GM18508 (cell line): ENCODE measurements around the gene ELAVL3.
"Not testable (repeated sequence)": the region's sequence is repeated elsewhere in the genome, so short reads cannot be mapped to it uniquely, and the experiment has no call there.

Experiments
- ATAC-seq: cut with Tn5 transposase; IDR thresholded peaks from one replicate; pipeline ENCODE4 v1.9.1; 2021; ENCODE audit warnings: moderate number of reproducible peaks; ENCODE audit not compliant: insufficient read depth, unreplicated experiment

The ELAVL3 gene

DNA sequence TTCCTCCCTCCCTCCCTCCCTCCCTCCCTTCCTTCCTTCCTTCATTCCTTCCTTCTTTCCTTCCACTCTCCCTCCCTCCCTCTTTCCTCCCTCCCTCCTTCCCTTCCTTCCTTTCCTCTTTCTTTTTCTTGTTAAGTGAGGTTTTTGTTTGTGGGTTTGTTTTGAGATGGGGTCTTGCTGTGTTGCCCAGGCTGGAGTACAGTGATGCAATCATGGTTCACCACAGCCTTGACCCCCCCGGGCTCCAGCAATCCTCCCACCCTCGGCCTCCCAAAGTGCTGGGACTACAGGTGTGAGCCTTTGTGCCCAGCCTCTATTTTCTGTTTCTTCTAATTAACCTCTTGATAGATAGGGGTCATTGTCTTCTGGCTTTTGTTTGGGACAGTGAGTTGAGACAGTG, 19.4 kb downstream of the ELAVL3 start:
- no peak for ATAC-seq

DNA sequence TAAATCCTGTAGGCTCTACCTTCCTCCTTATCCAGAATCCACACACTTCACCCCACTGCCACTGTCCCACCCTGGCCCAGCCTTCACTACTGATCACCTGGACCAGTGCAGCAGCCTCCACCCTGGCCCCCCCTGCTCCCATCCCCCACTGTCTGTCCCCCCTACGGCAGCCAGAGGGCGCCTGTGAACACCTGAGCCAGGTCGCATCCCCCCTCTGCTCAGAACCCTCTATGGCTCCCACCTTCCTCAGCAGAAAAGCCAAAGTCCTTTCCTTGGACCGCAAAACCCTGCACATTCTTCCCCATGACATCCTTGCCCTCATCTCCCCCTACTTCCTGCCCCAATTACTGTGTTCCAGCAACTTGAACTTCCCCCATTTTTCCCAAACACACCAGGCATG, 20.6 kb downstream of the ELAVL3 start:
- ATAC-seq: no peak

DNA sequence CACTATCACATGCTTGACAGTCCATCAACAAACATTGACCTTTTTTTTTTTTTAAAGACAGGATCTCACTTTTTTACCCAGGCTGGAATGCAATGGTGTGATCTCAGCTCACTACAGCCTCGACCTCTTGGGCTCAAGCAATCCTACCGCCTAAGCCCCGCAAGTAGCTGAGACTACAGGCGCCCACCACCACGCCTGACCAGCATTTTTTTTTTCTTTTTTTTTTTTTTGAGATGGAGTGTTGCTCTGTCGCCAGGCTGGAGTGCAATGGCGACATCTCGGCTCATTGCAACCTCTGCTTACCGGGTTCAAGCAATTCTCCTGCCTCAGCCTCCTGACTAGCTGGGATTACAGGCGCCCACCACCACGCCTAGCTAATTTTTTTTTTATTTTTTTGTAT, 21.9 kb downstream of the ELAVL3 start:
- not testable (repeated sequence) for ATAC-seq

DNA sequence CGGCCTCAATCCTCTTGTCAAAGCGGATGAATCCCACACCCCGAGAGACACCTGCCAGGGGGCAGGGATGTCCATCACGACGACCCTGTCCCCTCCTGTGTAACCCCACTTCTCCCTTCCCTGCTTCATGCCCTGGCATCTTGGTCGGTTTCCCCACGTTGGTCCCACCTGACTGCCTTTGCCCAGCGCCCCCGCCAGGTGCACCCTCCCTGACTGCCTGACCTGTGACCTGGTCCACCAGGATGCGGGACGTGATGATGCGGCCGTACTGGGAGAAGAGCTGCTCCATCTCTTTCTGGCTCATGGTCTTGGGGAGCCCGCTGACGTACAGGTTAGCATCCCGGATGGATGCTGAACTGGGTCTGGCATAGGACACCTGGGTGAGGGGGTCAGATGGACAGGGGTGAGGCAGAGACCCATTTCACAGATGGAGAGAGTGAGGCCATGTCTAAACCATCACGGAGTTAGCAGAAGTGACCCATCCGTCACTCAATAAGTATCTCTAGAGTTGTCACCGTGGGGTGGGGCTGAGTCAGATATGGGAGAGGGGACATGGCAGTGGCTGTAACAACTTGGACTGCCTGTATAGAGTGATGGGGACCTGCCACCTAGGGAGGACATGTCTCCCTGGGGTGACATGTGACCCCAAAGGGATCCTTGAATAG, 22.5 kb downstream of the ELAVL3 start:
- ATAC-seq: no peak

DNA sequence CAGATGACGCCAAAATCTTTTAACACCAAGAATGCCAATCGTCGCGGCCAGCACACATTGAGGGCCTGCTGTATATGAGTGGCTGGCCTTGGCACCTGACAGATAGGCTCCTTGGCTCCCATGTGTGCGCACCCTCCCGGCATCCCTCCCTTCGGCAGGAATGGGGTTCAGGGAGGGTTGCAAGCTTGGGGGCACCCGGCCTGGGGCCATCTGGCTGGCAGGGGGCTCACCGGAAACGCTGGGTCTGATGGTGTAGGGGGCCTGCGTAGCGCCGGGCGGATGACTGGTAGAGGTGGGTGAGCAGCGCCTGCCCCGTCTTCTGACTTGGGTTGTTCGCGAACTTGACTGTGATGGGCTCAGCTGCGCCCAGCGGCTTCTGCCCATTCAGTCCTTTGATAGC, 23.0 kb downstream of the ELAVL3 start:
- ATAC-seq: no peak

DNA sequence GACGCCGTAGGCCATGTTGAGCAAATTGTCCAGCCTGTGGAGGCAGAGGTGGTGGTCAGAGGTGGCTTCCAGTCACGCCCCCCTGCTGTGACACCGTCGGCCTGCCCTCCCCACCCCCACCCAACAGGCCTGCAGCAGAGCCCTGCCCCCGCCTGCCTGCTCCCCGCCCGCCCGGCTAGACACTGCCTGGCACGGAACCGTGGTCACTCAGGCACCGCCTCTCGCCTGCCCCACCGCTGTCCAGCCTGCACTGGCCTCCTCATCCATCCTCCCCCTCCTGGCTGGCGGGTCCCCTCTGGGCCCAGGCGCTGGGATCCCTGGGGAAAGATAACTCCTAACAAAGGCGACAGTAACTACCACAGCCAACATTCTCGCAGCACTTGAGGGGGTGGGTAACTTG, 23.7 kb downstream of the ELAVL3 start:
- no peak for ATAC-seq

DNA sequence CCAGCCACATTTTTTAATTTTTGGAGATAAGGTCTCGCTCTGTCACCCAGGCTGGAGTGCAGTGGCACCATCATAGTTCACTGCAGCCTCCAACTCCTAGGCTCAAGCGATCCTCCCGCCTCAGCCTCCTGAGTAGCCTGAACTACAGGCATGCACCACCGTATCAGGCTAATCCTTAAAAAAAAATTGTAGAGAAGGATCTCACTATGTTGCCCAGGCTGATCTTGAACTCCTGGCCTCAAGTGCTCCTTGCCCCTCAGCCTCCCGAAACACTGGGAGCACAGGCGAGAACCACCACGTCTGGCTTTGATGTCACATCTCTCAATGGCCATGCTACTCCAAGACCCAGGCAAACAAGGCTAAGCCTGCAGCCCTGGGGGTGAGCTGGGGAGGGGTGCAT, 24.2 kb downstream of the ELAVL3 start:
- no peak for ATAC-seq

DNA sequence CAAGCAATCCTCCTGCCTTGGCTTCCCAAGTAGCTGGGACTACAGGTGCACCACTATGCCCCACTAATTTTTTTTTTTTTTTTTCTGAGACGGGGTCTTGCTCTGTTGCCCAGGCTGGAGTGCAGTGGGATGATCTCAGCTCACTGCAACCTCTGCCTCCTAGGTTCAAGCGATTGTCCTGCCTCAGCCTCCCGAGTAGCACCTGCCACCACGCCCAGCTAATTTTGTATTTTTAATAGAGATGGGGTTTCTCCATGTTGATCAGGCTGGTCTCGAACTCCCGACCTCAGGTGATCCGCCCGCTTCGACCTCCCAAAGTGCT, 25.7 kb downstream of the ELAVL3 start:
- ATAC-seq: not testable (repeated sequence)

DNA sequence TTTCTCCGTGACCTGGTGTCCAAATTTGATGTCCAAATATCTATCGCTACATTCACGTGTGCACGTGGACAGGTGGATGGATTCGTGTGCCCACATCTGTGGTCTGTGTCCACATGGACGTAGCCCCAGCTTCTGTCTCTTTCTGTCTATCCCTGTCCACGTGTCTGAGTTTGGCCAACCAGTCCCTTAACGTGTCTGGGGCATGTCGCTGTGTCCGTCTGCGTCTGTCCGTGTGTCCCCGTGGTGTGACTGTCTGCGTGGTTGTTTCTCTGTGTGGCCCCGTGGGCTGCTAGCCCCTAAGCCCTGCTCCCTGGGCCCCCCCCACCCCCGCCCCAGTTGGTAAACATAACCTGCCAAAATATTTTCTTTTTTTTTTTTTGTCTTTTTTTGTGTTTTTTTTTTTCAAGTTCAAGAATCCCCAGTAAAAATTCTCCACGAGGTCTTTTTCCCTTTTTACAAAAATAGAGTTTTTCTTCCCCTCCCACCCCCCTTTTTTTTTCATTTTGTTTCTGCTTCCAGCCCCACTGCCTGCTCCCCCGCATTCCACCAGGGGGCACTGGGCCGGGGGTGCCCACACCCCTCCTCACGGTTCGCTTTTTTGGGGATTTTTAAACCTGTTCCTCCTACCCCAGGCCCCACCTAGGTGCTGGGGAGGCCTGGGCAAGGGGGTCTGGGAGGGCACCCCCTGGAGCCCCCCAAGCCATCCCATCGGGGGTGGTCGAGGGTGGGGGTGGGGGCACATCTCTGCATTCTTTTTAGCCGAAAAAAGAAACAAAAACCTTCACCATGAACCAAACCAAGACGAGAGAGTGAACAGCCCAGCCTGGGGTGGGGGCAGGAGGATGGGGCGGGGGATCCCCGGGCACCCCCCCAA, 27.1 kb downstream of the ELAVL3 start:
- no peak for ATAC-seq

DNA sequence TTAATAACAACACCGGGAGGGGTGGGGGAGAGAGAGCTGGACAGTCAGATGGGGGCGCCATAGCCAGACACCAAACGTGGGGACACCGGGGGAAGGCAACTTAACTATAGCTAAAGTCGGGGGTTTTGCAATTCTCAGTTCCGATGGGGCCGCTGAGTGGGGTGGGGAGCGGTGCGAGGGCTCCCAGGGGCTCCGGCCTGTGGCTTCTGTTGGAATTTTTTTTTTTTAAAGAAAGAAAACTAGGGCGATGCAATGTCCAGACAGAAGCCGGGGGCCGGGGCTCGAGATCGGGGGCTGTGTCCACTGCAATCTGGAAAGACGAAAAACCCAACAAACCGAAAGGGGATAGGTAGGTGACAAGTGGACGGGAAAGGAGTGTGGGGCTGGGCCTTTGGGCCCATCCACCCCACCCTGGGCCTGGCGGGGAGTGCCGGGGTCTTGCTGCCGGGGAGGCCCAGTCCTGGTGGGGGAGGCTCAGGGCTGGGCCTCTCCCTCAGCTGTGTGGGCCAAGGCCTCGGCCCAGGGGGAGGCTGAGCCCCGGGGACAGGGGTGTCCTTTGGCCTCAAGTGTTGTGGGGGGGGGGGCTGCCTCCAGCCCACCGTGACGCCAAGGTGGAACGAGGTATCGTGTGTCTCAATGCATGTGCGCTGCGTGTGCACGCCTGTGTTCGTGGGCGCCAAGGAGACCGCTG, 28.1 kb downstream of the ELAVL3 start:
- ATAC-seq: no peak

DNA sequence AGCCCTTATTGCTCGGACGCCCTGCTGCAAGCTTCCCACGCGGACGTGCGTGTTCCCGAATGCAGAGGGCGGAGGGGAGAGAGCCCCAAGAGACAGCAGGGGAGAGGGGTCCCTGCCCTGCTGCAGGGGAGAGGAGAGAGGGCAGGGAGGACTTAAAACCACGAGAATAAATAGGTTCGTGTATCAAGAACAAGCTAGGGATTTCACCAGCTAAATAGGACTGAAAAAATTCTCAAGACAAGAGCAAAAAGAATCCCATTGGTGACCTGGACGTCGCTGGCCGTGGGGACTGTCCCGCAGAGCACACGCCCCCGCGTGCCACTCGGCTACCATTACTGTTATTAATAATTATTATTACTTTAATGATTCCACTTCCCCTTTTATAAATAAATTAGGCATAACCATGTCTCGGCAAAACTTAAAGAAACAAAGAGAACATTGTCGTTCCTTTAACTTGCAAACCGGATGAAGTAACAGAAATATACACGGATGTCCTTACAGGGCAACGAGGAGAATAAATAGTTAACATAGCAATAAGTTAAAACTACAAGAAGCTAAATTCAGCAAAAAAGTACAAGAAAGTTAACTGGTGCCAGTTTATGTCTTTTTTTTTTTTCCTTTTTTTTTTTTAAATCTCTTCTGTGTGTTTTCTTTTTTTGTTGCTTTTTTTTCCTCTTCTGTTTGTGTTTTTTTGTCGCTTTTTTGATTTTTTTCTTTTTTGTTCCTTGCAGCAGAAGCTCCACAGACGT, 28.8 kb downstream of the ELAVL3 start:
- ATAC-seq: no peak

DNA sequence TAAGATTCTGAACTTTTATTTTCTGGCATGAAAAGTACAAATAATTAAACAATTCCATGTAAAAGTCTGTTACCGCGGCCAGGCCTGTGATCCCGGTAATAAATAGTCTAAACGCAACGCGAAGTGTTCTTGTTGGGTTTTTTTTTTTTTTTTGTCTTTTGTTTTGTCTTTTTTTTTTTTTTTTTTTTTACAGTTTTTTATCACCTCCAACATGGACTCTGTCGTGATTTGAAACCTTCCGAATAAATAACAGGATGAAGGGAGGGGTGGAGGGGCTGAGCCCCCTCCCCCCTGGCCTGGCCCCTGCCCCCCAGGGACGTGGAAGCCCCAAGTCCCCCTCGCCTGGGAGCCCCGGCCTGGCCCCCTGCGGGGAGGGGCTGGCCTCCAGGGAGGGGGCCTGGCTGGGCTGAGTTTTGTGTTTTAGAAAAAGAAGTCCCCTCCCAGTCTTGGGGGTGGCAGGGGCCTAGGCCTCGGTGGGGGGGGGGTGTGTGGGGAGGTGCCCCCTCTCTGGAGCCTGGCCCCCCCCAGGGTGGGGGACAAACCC, 29.4 kb downstream of the ELAVL3 start:
- ATAC-seq: no peak

DNA sequence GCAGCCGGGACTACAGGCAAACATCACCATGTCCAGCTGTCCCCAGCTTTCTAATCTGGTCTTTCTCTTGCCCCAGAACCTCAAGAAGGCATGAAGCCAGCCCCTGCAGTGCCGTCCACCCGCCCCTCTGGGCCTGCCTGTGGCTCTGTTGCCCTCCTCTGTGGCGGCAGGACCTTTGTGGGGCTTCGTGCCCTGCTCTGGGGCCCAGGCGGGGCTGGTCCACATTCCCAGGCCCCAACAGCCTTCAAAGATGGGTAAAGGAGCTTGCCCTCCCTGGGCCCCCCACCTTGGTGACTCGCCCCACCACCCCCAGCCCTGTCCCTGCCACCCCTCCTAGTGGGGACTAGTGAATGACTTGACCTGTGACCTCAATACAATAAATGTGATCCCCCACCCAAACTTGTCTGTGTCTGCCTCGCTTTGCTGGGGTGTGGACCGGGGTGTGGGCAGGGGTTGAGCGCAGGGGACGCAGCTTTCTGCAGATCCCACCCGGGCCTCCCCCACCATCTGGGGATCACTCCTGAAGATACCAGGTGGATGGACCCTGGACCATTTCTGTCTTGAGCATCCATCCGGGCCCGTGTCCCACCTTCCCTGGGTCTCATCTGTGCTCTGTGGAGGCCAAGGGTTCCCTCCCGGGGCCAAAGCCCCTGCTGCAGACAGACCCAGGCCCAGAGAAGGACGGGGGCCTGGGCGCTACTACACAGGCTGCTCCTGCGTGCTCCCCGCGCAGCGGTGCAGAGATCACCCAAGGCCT, 30.1 kb downstream of the ELAVL3 start:
- no peak for ATAC-seq

DNA sequence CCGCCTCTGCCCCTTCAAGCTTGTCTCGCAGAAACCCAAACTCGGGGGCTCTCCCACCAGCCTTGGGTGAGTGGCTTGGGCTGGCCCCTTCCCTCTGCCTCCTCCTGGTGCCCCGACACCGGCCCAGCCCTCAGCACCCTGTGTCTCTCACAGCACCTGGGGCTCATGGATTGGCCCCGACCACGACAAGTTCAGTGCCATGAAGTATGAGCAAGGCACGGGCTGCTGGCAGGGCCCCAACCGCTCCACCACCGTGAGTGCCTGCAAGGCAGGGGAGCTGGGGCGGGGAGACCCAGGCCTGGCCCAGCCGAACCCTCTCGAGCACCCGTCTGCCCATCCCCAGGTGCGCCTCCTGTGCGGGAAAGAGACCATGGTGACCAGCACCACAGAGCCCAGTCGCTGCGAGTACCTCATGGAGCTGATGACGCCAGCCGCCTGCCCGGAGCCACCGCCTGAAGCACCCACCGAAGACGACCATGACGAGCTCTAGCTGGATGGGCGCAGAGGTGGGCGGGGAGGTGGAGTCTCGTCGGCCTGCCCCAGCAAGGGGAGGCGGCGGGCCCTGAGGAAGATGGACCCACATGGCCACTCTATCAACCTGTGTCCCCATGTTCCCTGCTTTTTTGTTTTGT, 31.8 kb downstream of the ELAVL3 start:
- ATAC-seq: no peak

DNA sequence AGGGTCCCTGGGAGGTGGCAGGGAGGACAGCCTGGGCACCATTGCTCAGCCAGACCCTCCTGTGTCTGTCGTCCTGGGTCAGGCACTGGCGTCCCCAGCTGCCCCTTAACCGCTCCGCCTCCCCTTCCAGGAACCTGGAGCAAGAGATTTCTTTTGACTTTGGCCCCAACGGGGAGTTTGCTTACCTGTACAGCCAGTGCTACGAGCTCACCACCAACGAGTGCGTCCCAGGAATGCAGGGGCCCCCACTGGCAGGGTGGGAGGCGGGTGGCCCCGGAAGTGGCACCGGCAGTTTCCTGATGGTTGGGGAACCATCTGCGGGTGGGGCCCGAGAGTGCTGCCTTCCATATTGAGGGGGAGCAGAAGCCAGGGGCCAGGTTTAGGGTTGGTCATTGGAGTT, 32.4 kb downstream of the ELAVL3 start:
- no peak for ATAC-seq

DNA sequence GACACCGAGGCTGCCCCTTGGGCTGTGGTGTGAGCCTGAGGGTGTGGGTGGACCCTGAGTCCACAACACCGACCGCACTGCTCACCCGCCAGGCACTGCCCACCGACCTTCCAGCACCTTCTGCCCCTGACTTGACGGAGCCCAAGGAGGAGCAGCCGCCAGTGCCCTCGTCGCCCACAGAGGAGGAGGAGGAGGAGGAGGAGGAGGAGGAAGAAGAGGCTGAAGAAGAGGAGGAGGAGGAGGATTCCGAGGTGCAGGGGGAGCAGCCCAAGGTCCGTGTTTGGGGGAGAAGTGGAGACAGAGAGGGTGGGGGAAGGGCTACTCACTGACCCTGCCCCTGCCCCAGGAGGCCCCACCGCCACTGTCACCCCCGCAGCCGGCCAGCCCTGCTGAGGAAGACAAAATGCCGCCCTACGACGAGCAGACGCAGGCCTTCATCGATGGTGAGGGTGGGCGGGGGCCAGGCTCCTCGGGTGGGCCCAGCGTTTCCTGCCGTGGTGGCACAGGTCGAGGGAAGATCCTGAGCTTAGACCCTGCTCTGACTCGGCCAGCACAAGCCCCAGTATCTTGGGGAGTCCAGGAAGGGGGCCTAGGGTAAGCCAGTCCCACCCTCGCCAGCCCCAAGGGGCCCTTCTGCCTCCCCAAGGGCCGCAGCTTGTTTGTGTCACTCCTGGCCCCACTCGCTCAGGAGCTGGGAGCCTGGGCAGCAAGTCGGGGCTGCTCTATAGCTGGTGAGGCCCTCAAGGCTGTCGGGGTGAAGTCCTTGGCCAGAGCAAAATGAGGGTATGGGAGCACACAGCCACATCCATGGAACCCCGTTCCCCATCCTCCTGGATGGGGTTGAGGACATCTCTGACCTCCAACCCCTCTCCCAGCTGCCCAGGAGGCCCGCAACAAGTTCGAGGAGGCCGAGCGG, 33.2 kb downstream of the ELAVL3 start:
- no peak for ATAC-seq

DNA sequence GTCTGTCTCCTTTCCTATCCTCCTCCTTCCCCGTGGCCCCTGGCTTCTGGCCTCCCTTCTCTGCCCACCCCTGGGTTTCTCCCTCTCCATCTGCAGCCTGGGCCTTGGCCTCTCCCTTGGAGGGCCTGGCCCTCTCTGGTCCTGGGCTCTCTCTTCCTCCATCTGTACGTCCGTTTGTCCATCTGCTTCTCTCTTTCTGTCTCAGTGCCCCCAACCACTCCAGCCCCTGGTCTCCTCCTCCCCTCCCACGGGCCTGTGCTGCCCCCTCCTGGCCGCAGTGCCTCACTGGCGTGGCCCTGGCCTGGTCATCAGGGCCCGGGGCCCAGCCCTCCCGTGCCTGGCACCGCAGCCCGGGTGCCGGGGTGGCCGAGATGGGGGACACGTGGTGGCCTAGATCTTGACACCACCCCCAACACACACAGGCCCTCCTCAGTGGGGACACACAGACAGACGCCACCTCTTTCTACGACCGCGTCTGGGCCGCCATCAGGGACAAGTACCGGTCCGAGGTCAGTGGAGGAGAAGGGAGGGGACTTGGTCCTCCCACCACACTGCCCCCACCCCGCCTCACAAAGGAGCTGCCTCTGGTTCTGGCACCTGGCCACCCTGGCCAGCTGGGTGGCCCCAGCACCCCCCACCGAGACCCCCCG, 34.1 kb downstream of the ELAVL3 start:
- ATAC-seq: no peak

DNA sequence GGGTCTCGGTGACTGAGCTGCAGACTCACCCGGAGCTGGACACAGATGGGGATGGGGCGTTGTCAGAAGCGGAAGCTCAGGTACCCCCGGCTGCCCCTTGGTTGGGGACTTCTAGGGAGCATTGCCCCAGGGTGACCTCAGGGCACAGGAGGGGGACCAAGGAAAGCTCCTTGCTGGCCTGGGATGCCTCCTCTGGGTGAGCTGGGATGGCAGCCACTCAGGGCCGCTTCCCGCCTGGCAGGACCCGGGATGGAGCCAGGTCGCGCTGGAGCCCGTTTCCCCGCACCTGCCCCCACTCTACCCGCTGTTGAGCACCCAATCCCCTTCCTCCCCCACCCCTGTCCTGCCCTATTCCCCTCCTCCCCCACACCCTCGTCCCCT, 34.6 kb downstream of the ELAVL3 start:
- no peak for ATAC-seq
